Lower leg skin (tissue), 4 donors: ENCODE measurements around the gene ANKRD42. TPM values are rescaled to one million over a fixed set of nuclear protein-coding genes. Genes with fewer than 3 reads are reported as not detected.

Experiments used
- DNase-seq, 2 donors: peaks; one replicate each; pipeline ENCODE4 v3.0.0-alpha.2; 2019; ENCODE audit warnings: low spot score in 2 of 2
- H3K4me3 ChIP-seq: fragments of 200-600 bp; sonication (generic); 2 replicates; pipeline ENCODE4 v1.5.1; 2017; ENCODE audit warnings: mild to moderate bottlenecking, low read depth; ENCODE audit not compliant: poor library complexity, severe bottlenecking
- POLR2A ChIP-seq, 2 donors: fragments of 450-650 bp; IDR thresholded peaks; one replicate each; pipeline ENCODE4 v1.6.1; 2016 to 2017; ENCODE audit warnings: antibody characterized with exemption in 2 of 2, mild to moderate bottlenecking in 1 of 2, moderate library complexity in 1 of 2
- WGBS, 2 donors: methylation state at CpG; one replicate each; pipeline ENCODE4 v1.1.5; 2018; 5-methylcytosine and 5-hydroxymethylcytosine counted together
- intact Hi-C: fragments of 100-400 bp; cut with DNase I; formaldehyde crosslinking; loops from one replicate; pipeline ENCODE4 v1.15.0; 2023; ENCODE audit warnings: low total_unique reads
- total RNA-seq, 4 donors: library from RNA; depleted of rRNA; stranded (reverse); fragments of >200 nt; gene quantifications; one replicate each; pipeline ENCODE4 v1.1.0, GENCODE V29; 2016
- TF ChIP-seq, protein P1 (sequence below), 3 donors: fragments of 450-650 bp; IDR thresholded peaks; one replicate each; pipeline ENCODE4 v1.5.1; 2016; ENCODE audit warnings: antibody characterized with exemption in 3 of 3, mild to moderate bottlenecking in 3 of 3, moderate library complexity in 2 of 3

ANKRD42 gene
- total RNA-seq, 4 donors from 2014 or later: 7.1 to 9.8 (median 9.0) TPM

DNA sequence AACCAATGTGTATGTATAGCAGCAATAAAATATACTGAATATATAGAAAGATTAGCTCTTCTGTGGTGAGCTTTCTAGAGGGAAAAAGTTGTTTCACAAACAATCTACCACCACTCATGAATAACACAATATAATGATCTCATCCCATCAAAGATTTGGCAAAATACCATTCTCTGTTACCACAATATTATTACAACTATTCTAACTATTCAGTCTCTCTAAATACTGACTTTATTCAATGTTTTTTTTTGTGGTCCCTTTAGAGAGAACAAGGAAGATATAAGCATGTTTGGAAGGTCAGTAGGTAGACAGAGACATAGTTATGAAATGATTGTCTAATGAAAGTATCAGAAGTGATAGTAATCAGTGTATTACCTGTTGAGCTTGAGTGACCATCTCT is 84.8 kb downstream of the ANKRD42 start:
- no peak for TF ChIP-seq POLR2A (IDR thresholded peaks at IDR 0.05)
- TF ChIP-seq, protein P1, sequence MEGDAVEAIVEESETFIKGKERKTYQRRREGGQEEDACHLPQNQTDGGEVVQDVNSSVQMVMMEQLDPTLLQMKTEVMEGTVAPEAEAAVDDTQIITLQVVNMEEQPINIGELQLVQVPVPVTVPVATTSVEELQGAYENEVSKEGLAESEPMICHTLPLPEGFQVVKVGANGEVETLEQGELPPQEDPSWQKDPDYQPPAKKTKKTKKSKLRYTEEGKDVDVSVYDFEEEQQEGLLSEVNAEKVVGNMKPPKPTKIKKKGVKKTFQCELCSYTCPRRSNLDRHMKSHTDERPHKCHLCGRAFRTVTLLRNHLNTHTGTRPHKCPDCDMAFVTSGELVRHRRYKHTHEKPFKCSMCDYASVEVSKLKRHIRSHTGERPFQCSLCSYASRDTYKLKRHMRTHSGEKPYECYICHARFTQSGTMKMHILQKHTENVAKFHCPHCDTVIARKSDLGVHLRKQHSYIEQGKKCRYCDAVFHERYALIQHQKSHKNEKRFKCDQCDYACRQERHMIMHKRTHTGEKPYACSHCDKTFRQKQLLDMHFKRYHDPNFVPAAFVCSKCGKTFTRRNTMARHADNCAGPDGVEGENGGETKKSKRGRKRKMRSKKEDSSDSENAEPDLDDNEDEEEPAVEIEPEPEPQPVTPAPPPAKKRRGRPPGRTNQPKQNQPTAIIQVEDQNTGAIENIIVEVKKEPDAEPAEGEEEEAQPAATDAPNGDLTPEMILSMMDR (IDR thresholded peaks at IDR 0.05): no peak
- no peak for DNase-seq
- intact Hi-C loops: no loop called here
- H3K4me3 ChIP-seq: no peak overlapping the region

DNA sequence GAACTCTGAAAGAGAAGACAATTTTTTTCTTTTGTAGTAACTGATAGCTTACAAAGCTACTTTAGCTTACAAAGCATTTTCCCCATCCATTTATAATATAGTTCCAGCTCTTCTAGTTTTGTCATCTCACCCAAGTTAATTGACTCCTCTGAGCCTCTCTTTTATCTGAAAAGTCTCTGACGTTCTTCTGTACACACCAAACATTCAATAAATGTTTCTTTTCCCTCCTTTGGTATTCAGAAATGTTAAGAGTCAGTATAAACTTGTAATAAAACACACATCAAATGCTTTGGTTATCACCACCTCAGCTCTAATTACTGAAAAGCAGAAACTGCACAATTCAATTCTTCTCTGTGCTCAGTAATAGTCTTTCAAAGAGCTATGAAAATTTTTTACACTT is 86.7 kb downstream of the ANKRD42 start:
- WGBS, 2 donors: 74 to 88% methylated on average over 1 of the region's 1 CpG
- TF ChIP-seq, protein P1 (IDR thresholded peaks at IDR 0.05): no peak
- no peak for TF ChIP-seq POLR2A (IDR thresholded peaks at IDR 0.05)

DNA sequence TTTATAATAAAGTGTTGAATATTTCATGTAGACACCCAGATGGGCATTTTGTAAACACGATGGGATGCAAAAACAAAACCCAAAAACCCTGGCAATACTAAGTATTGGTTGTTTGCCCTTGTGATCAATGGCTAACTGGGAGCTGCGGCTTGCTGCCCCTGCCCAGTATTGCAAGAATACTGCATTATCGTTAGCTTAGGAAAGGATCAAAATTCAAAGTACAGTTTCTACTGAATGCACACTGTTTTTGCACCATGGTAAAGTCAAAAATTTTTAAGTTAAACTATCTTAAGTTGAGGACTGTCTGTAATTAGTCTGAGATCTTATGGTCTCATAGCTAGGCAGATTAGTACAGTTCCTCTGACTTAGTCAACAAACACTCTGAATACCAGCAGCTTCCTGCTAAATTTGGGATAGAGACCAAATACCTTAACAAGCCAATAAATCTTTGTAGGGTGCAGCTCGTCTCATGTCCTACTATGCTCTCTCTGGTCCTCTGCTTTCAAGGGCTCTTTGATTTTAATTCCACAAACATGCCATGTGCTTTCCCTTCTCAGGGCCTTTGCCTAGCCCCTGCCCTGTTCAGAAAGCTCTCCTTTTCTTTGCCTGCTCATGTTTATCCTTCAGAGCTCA is 88.7 kb downstream of the ANKRD42 start:
- no peak overlapping the region for H3K4me3 ChIP-seq
- WGBS, 2 donors: 64 to 69% methylated on average over 4 of the region's 4 CpGs
- DNase-seq: no peak
- no peak for TF ChIP-seq POLR2A (IDR thresholded peaks at IDR 0.05)
- TF ChIP-seq, protein P1 (IDR thresholded peaks at IDR 0.05): no peak
- intact Hi-C loops: loop anchor here (10.0 kb wide), 1 partner anchor 533 kb away; no protein-coding TSS in a partner anchor

More for the DNA sequence above, 86.7 kb downstream of the ANKRD42 start:
- H3K4me3 ChIP-seq: no peak overlapping the region
- intact Hi-C loops: loop anchor here (10.0 kb wide), 1 partner anchor 535 kb away; no protein-coding TSS in a partner anchor
- no peak for DNase-seq

- WGBS, 2 donors: 7 to 13% methylated on average over 3 of the region's 3 CpGs
- TF ChIP-seq POLR2A (IDR thresholded peaks at IDR 0.05): no peak
- TF ChIP-seq, protein P1 (IDR thresholded peaks at IDR 0.05): no peak
- DNase-seq: no peak
- intact Hi-C loops: loop anchor here (10.0 kb wide), 1 partner anchor 530 kb away; no protein-coding TSS in a partner anchor
- H3K4me3 ChIP-seq: no peak overlapping the region
These were observed 91.1 kb downstream of the ANKRD42 start for GRCh38 chr11:83284501-83285150.

GRCh38 chr11:83285151-83285770 is 91.7 kb downstream of the ANKRD42 start:
- DNase-seq: no peak
- 1% methylated on average over 19 to 22 of the region's 22 CpGs for WGBS, 2 donors
- intact Hi-C loops: loop anchor here (10.0 kb wide), 1 partner anchor 530 kb away; no protein-coding TSS in a partner anchor
- TF ChIP-seq, protein P1 (IDR thresholded peaks at IDR 0.05): no peak
- no peak for TF ChIP-seq POLR2A (IDR thresholded peaks at IDR 0.05)
- peak overlapping the region; percentile 77 for H3K4me3 ChIP-seq
